ENCODE data around the gene PDGFRA.

The PDGFRA gene

GRCh38 chr4:54255881-54256280, 26.8 kb downstream of the PDGFRA start:
- no peak for DNase-seq

- no peak for DNase-seq
Observed at GRCh38 chr4:54256491-54257486, 27.7 kb downstream of the PDGFRA start.

GRCh38 chr4:54265366-54265765, 36.3 kb downstream of the PDGFRA start:
- no peak for DNase-seq

GRCh38 chr4:54268151-54268550, 39.1 kb downstream of the PDGFRA start:
- DNase-seq = no peak

GRCh38 chr4:54271464-54271863, 42.4 kb downstream of the PDGFRA start:
- no peak for DNase-seq

GRCh38 chr4:54272051-54272450, 43.0 kb downstream of the PDGFRA start:
- no peak for DNase-seq

GRCh38 chr4:54274264-54274663, 45.2 kb downstream of the PDGFRA start:
- DNase-seq = no peak

- DNase-seq = no peak
Observed at GRCh38 chr4:54274795-54275665, 45.9 kb downstream of the PDGFRA start.

- DNase-seq = peak in 1 of 51 donors; percentile 14
Observed at GRCh38 chr4:54276641-54277430, 47.7 kb downstream of the PDGFRA start.

- DNase-seq = no peak
Observed at GRCh38 chr4:54277691-54278090, 48.6 kb downstream of the PDGFRA start.

- DNase-seq = no peak
Observed at GRCh38 chr4:54278216-54278615, 49.1 kb downstream of the PDGFRA start.

- DNase-seq = peak in 6 of 51 donors; percentile 2 to 29 (median 8)
Observed at GRCh38 chr4:54281054-54281766, 52.1 kb downstream of the PDGFRA start.

GRCh38 chr4:54282837-54283236, 53.7 kb downstream of the PDGFRA start:
- no peak for DNase-seq

- DNase-seq = no peak
Observed at GRCh38 chr4:54289316-54289715, 60.2 kb downstream of the PDGFRA start.

- no peak for DNase-seq
Observed at GRCh38 chr4:54290980-54291379, 61.9 kb downstream of the PDGFRA start.

GRCh38 chr4:54296548-54297203, 67.6 kb downstream of the PDGFRA start:
- no peak for DNase-seq

GRCh38 chr4:54308110-54308509, 79.0 kb downstream of the PDGFRA start:
- no peak for DNase-seq

- peak in 1 of 51 donors; percentile 12 for DNase-seq
Observed at GRCh38 chr4:54315561-54316538, 86.8 kb downstream of the PDGFRA start.

- no peak for DNase-seq
Observed at GRCh38 chr4:54317690-54318089, 88.6 kb downstream of the PDGFRA start.

Measured in hypothalamus (tissue), 51 donors.